ENCODE data around the gene OR52E1.

OR52E1 gene

GRCh38 chr11:5071799-5072198 lies 2.4 kb downstream of the OR52E1 start:
- H3K4me3 ChIP-seq (ENCODE audit: low read depth, low read length): no peak overlapping the region
- POLR2A ChIA-PET: no interaction called here
- CTCF ChIA-PET: no interaction called here
- TF ChIP-seq CTCF (IDR thresholded peaks at IDR 0.05; ENCODE audit: insufficient read depth, low read length, missing control alignments): no peak
- no peak for DNase-seq (ENCODE audit: low read depth, low spot score)

- ChIA-PET CTCF (no interaction called here), POLR2A (no interaction called here)
- H3K4me3 ChIP-seq (ENCODE audit: low read depth, low read length): no peak overlapping the region
- TF ChIP-seq CTCF (IDR thresholded peaks at IDR 0.05; ENCODE audit: insufficient read depth, low read length, missing control alignments): no peak
- no peak for DNase-seq (ENCODE audit: low read depth, low spot score)
These were observed 12.0 kb downstream of the OR52E1 start for GRCh38 chr11:5081405-5081804.

- POLR2A ChIA-PET: no interaction called here
- TF ChIP-seq CTCF (IDR thresholded peaks at IDR 0.05; ENCODE audit: insufficient read depth, low read length, missing control alignments): no peak
- no peak for DNase-seq (ENCODE audit: low read depth, low spot score)
- no peak overlapping the region for H3K4me3 ChIP-seq (ENCODE audit: low read depth, low read length)
- CTCF ChIA-PET: no interaction called here
These were observed 14.2 kb downstream of the OR52E1 start for GRCh38 chr11:5083602-5084001.

GRCh38 chr11:5088556-5088955 lies 19.2 kb downstream of the OR52E1 start:
- no peak for DNase-seq (ENCODE audit: low read depth, low spot score)
- CTCF ChIA-PET: no interaction called here
- POLR2A ChIA-PET: no interaction called here

GRCh38 chr11:5090668-5091067 lies 21.3 kb downstream of the OR52E1 start:
- no peak for TF ChIP-seq CTCF (IDR thresholded peaks at IDR 0.05; ENCODE audit: insufficient read depth, low read length, missing control alignments)
- ChIA-PET POLR2A (no interaction called here), CTCF (no interaction called here)
- DNase-seq (ENCODE audit: low read depth, low spot score): no peak
- H3K4me3 ChIP-seq (ENCODE audit: low read depth, low read length): no peak overlapping the region

More at GRCh38 chr11:5088556-5088955, 19.2 kb downstream of the OR52E1 start:
- no peak for TF ChIP-seq CTCF (IDR thresholded peaks at IDR 0.05; ENCODE audit: insufficient read depth, low read length, missing control alignments)
- H3K4me3 ChIP-seq (ENCODE audit: low read depth, low read length): no peak overlapping the region

GRCh38 chr11:5092821-5093585 lies 23.6 kb downstream of the OR52E1 start:
- ChIA-PET POLR2A (no interaction called here), CTCF (no interaction called here)
- no peak for TF ChIP-seq CTCF (IDR thresholded peaks at IDR 0.05; ENCODE audit: insufficient read depth, low read length, missing control alignments)
- no peak for DNase-seq (ENCODE audit: low read depth, low spot score)
- H3K4me3 ChIP-seq (ENCODE audit: low read depth, low read length): no peak overlapping the region

Data from AG04449 (cell line).